Glutamatergic neuron (in vitro differentiated cells): ENCODE measurements around the gene KCNA1. TPM values are rescaled to one million over a fixed set of nuclear protein-coding genes. Genes with fewer than 3 reads are reported as not detected.

Experiments used
- DNase-seq: peaks from one replicate; pipeline ENCODE4 v3.0.0; 2022
- H3K27ac Mint-ChIP-seq: one replicate; pipeline ENCODE4 v1.8.0; 2020; ENCODE audit warnings: mild to moderate bottlenecking, mixed read lengths, inconsistent platforms; ENCODE audit not compliant: unreplicated experiment
- H3K27me3 Mint-ChIP-seq: one replicate; pipeline ENCODE4 v1.8.0; 2020; ENCODE audit warnings: mild to moderate bottlenecking, moderate library complexity, mixed read lengths, inconsistent platforms; ENCODE audit not compliant: unreplicated experiment
- H3K36me3 Mint-ChIP-seq: one replicate; pipeline ENCODE4 v1.8.0; 2020; ENCODE audit warnings: mild to moderate bottlenecking, mixed read lengths, inconsistent platforms; ENCODE audit not compliant: unreplicated experiment
- H3K4me1 Mint-ChIP-seq: one replicate; pipeline ENCODE4 v1.8.0; 2020; ENCODE audit warnings: mild to moderate bottlenecking, low read depth, mixed read lengths, inconsistent platforms; ENCODE audit not compliant: unreplicated experiment
- H3K4me3 Mint-ChIP-seq: one replicate; pipeline ENCODE4 v1.8.0; 2020; ENCODE audit warnings: mild to moderate bottlenecking, mixed read lengths, inconsistent platforms; ENCODE audit not compliant: unreplicated experiment
- H3K9me3 Mint-ChIP-seq: one replicate; pipeline ENCODE4 v1.8.0; 2020; ENCODE audit warnings: mild to moderate bottlenecking, moderate library complexity, mixed read lengths, inconsistent platforms; ENCODE audit not compliant: unreplicated experiment
- total RNA-seq: library from RNA; stranded (reverse); fragmentation: NEBNext Ultra II Directional; extraction: Animal tissue kit (Norgen Biotek cat#: 25700); gene quantifications from one replicate; pipeline ENCODE4 v1.2.1, GENCODE V29; 2021; ENCODE audit not compliant: unreplicated experiment
- TF ChIP-seq, protein P1 (sequence below): fragments of 200-600 bp; sonication (generic); IDR thresholded peaks from one replicate; pipeline ENCODE4 v1.5.0; 2021; ENCODE audit not compliant: partially characterized antibody, unreplicated experiment

The KCNA1 gene
- total RNA-seq, 1 donor from 2014 or later: 0.05 TPM

DNA sequence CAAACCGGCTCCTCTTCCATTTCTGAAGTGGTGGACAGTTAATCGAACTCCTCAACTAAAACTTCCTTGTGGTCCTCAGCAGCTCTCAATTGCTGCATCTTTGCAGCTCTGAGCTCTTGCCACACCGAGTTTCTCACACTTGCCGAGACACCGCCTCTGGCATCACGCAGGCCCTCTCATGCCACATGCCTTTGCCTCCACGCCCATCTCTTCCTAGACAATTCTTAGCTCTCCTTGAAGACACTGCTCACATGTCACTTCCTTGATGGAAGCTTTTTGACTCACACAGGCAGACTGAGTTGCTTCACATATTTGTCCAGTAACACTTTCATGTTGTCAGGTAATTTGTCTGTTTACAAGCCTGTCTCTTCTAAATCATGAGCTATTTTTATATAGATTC is 29.2 kb downstream of the KCNA1 start:
- Mint-ChIP-seq H3K4me3 (no peak overlapping the region), H3K9me3 (no peaks in the 10 kb centered on the region), H3K4me1 (no peaks in the 10 kb centered on the region), H3K27ac (no peak overlapping the region), H3K36me3 (no peaks in the 10 kb centered on the region), H3K27me3 (peaks cover 2% of the 10 kb centered on the region)
- TF ChIP-seq, protein P1, sequence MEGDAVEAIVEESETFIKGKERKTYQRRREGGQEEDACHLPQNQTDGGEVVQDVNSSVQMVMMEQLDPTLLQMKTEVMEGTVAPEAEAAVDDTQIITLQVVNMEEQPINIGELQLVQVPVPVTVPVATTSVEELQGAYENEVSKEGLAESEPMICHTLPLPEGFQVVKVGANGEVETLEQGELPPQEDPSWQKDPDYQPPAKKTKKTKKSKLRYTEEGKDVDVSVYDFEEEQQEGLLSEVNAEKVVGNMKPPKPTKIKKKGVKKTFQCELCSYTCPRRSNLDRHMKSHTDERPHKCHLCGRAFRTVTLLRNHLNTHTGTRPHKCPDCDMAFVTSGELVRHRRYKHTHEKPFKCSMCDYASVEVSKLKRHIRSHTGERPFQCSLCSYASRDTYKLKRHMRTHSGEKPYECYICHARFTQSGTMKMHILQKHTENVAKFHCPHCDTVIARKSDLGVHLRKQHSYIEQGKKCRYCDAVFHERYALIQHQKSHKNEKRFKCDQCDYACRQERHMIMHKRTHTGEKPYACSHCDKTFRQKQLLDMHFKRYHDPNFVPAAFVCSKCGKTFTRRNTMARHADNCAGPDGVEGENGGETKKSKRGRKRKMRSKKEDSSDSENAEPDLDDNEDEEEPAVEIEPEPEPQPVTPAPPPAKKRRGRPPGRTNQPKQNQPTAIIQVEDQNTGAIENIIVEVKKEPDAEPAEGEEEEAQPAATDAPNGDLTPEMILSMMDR: no peak
- no peak for DNase-seq

DNA sequence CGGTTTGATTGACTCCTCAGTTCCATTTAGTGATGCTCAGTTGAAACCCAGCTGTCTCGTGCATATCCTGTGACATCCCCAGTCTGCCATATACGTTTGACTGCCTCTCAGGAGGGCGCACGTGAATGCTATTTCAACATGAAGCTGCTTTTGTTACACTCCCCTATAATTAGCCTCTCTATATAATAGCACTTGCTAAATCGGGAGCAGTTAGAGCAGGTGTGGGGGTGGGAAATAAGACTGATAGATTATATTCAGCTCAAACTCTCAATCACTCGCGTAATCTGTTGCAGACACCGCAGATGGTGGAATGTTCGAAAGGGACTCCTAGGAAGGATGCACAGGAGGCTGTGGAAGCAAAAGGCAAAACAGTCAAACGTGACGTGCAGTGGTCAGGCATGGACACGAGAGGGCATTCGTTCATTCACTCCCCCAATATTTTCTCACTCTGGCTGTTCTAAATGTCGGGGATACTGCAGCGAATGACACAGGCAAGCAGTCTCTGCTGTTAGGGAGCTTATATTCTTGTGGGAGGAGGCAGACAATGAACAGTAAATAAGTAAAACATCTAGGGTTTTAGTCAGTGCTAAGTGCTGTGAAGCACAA is 29.8 kb downstream of the KCNA1 start:
- TF ChIP-seq, protein P1: no peak
- DNase-seq: no peak

DNA sequence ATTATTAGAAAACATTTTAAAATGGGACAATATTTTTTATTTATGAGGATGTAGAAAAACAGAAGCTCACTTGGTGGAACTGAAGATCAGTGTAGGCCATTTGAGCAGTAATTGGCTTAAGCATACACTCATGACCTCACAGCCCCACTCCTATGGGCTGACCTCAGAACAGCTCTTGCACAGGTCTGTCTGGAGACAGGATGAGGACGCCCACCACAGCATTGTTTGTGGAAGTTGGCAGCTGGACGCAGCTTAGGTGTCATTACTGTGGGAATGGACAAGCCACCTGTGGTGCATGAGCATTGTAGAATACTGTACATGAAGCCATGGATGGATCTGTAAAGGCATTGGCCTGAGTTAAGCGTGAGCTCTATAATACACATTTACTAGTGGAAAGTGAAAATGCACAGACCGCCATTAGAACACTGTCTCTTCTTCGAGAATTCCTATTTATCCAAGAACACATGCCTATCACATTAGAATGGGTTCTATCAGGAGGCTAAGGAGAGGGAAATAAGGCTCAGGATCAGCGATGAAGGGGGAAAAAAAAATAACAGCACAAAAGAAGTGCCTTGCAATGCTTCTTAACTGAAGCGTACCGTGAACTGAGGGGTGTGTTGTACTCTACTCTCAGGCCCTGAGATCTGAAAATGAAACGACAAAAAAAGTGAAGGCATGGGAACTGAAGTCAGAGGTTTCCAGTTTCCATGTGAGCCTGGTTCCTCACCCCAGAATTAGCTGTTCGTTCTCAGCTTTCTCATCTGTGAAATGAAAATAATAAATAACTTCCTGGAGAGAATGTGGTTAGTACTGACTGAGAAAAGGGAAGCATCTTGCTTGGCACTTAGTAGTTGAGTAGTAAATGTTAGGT is 33.6 kb downstream of the KCNA1 start:
- Mint-ChIP-seq H3K27ac (no peak overlapping the region), H3K4me3 (no peak overlapping the region), H3K9me3 (no peaks in the 10 kb centered on the region), H3K36me3 (no peaks in the 10 kb centered on the region), H3K4me1 (no peaks in the 10 kb centered on the region), H3K27me3 (peaks cover 2% of the 10 kb centered on the region)
- DNase-seq: no peak
- TF ChIP-seq, protein P1: no peak

More for the DNA sequence above, 29.8 kb downstream of the KCNA1 start:
- H3K36me3 Mint-ChIP-seq: no peaks in the 10 kb centered on the region
- H3K4me3 Mint-ChIP-seq: no peak overlapping the region
- no peaks in the 10 kb centered on the region for H3K4me1 Mint-ChIP-seq
- H3K27ac Mint-ChIP-seq: no peak overlapping the region
- no peaks in the 10 kb centered on the region for H3K9me3 Mint-ChIP-seq
- peaks cover 2% of the 10 kb centered on the region for H3K27me3 Mint-ChIP-seq

DNA sequence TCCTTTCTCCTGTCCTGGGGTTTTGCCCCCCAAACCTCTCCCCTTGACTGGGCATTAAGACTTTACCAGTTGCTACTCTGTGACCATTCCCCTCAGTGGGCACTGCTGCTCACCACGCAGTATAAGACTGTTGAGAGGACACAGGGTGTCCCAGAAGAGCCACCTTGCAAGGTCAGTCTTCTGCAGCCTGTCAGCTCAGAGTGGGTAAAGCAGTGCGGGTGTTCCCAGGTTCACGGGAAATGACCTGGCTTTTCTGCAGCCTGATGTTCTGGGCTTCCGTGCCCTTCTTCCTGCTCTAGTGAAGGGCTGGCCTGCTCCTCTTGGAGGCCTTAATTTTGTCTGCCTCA is 34.2 kb downstream of the KCNA1 start:
- Mint-ChIP-seq H3K4me1 (no peaks in the 10 kb centered on the region), H3K4me3 (no peak overlapping the region), H3K36me3 (no peaks in the 10 kb centered on the region), H3K27me3 (peaks cover 2% of the 10 kb centered on the region), H3K27ac (no peak overlapping the region), H3K9me3 (no peaks in the 10 kb centered on the region)
- TF ChIP-seq, protein P1: no peak
- no peak for DNase-seq

DNA sequence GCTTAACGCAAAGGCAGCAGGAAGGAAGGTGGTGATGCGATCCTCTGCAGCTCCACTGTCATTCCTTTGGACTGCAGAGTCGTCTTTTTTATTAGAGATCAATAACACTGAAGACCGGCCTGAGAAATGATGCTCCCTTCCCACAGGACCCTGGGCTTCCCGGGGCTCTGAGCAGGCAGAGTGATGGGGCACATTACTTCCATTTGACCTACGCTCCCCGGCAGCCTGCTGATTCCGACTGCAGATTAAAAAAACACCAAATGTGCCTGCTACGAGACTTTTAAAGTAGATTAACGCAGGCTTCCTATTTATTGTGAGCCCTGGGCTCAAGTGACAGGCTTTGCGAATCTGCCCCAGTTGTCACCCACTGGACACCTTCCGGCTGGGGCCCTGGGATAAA is 37.5 kb downstream of the KCNA1 start:
- Mint-ChIP-seq H3K4me1 (no peaks in the 10 kb centered on the region), H3K27me3 (peaks cover 2% of the 10 kb centered on the region), H3K9me3 (no peaks in the 10 kb centered on the region), H3K36me3 (no peaks in the 10 kb centered on the region), H3K4me3 (no peak overlapping the region), H3K27ac (no peak overlapping the region)
- TF ChIP-seq, protein P1: no peak
- DNase-seq: no peak
